GM12878 (cell line): ENCODE results near the gene SOHLH2. TPM values are rescaled to one million over a fixed set of nuclear protein-coding genes. Genes with fewer than 3 reads are reported as not detected.

ENCODE experiments used
- ATAC-seq: fragments of 200-7000 bp; cut with Tn5 transposase; 3 replicates; pipeline ENCODE4 v1.9.1; 2020; ENCODE audit warnings: mild to moderate bottlenecking, moderate library complexity
- BruUV-seq: library from RNA; stranded (reverse); fragments of 400-500 nt; replicated peaks from 2 replicates; lab custom pipeline; 2021; lab: Mats Ljungman, UMichigan
- CTCF ChIA-PET: fragments of 300-600 bp; sonication (Branson Sonifier 250); formaldehyde crosslinking; extraction: SDS; loops from one replicate; lab custom pipeline; 2021; ENCODE audit warnings: inconsistent platforms; lab: Yijun Ruan, JAX
- POLR2A ChIA-PET: fragments of 350-600 bp; formaldehyde crosslinking; extraction: SDS; loops from one replicate; lab custom pipeline; 2021; ENCODE audit warnings: inconsistent platforms; lab: Charles Lee
- RAD21 ChIA-PET: fragments of 300-600 bp; sonication (Branson Sonifier 250); formaldehyde crosslinking; loops from one replicate; lab custom pipeline; 2023; ENCODE audit warnings: antibody characterized with exemption; ENCODE audit not compliant: unreplicated experiment; lab: Charles Lee
- SMC1A ChIA-PET: fragments of 300-600 bp; sonication (Branson Sonifier 250); formaldehyde crosslinking; loops from one replicate; lab custom pipeline; 2023; ENCODE audit not compliant: unreplicated experiment, uncharacterized antibody; lab: Charles Lee
- DNase-seq: peaks from one replicate; pipeline ENCODE4 v3.0.0-alpha.2; 2011; ENCODE audit warnings: low read depth, low spot score
- FAIRE-seq: peaks from 3 replicates; lab custom pipeline; 2011; peaks lifted over from hg19 to GRCh38; lab: Jason Lieb, UNC
- H2AFZ ChIP-seq: 2 replicates; pipeline ENCODE4 v1.6.0; 2011; ENCODE audit warnings: low read depth, low read length, control low read depth; ENCODE audit not compliant: control insufficient read depth
- H3K27ac ChIP-seq: 2 replicates; pipeline ENCODE4 v1.5.1; 2011; ENCODE audit warnings: control low read depth; ENCODE audit not compliant: control insufficient read depth, insufficient read depth
- H3K27me3 ChIP-seq, 2 experiments: replicated peaks in 1 of 2; 2 replicates each; pipeline versions ENCODE4 v1.6.0 to v1.6.1; 2011; ENCODE audit warnings: low read length in 1 of 2; ENCODE audit not compliant: control insufficient read depth in 2 of 2, insufficient read depth in 2 of 2
- H3K36me3 ChIP-seq, 2 experiments: 2 replicates each; pipeline ENCODE4 v1.5.1; 2011; ENCODE audit warnings: low read length in 1 of 2; ENCODE audit not compliant: control insufficient read depth in 2 of 2, insufficient read depth in 2 of 2
- H3K4me1 ChIP-seq: 2 replicates; pipeline ENCODE4 v1.6.1; 2011; ENCODE audit warnings: mild to moderate bottlenecking, low read length, moderate library complexity, mixed read lengths; ENCODE audit not compliant: control insufficient read depth, insufficient read depth
- H3K4me2 ChIP-seq: 2 replicates; pipeline ENCODE4 v1.6.0; 2011; ENCODE audit warnings: control low read depth; ENCODE audit not compliant: control insufficient read depth, insufficient read depth
- H3K4me3 ChIP-seq: fragments of 200-600 bp; sonication (generic); 2 replicates; pipeline ENCODE4 v1.5.1; 2016
- H3K79me2 ChIP-seq: 2 replicates; pipeline ENCODE4 v1.6.0; 2011; ENCODE audit warnings: low read length; ENCODE audit not compliant: control insufficient read depth, insufficient read depth
- H3K9ac ChIP-seq: 2 replicates; pipeline ENCODE4 v1.8.0; 2011; ENCODE audit warnings: low read length, control low read depth, mixed read lengths; ENCODE audit not compliant: control insufficient read depth, insufficient read depth
- H3K9me3 ChIP-seq: replicated peaks from 3 replicates; pipeline ENCODE4 v1.5.1; 2011; ENCODE audit warnings: mild to moderate bottlenecking, low read length; ENCODE audit not compliant: control insufficient read depth, insufficient read depth
- H4K20me1 ChIP-seq: 2 replicates; pipeline ENCODE4 v1.6.0; 2011; ENCODE audit not compliant: control insufficient read depth, insufficient read depth
- ATF3 ChIP-seq: IDR thresholded peaks from 2 replicates; pipeline ENCODE4 v1.6.1; 2011; ENCODE audit warnings: low read depth, mild to moderate bottlenecking, low read length, moderate library complexity, borderline replicate concordance; ENCODE audit errors: extremely low read depth
- ETV6 ChIP-seq, 2 experiments: fragments of 450-650 bp in 1 of 2; IDR thresholded peaks in 1 of 2; conservative IDR thresholded peaks in 1 of 2; 2 replicates each; pipeline ENCODE4 v1.6.1; 2014; ENCODE audit warnings: antibody characterized with exemption in 1 of 2, borderline replicate concordance in 1 of 2, low read depth in 1 of 2, mild to moderate bottlenecking in 1 of 2, moderate library complexity in 1 of 2
- FOS ChIP-seq: IDR thresholded peaks from 3 replicates; pipeline ENCODE4 v1.6.1; 2011; ENCODE audit warnings: borderline replicate concordance; ENCODE audit not compliant: insufficient read length; ENCODE audit errors: extremely low read depth
- KDM1A ChIP-seq: fragments of 200-600 bp; sonication (generic); IDR thresholded peaks from 2 replicates; pipeline ENCODE4 v1.6.1; 2016; ENCODE audit warnings: borderline replicate concordance
- NBN ChIP-seq: fragments of 450-650 bp; IDR thresholded peaks from 2 replicates; pipeline ENCODE4 v1.6.1; 2016
- RBBP5 ChIP-seq: fragments of 200-600 bp; sonication (generic); conservative IDR thresholded peaks from 2 replicates; pipeline ENCODE4 v1.6.1; 2016
- SPI1 ChIP-seq: IDR thresholded peaks from 2 replicates; pipeline ENCODE4 v1.6.1; 2011; ENCODE audit warnings: low read depth, mild to moderate bottlenecking, low read length, moderate library complexity, borderline replicate concordance; ENCODE audit not compliant: insufficient read depth
- STAT1 ChIP-seq: fragments of 450-650 bp; conservative IDR thresholded peaks from 2 replicates; pipeline ENCODE4 v1.6.1; 2014; ENCODE audit warnings: antibody characterized with exemption, mild to moderate bottlenecking
- SUZ12 ChIP-seq: fragments of 200-600 bp; sonication (generic); IDR thresholded peaks from one replicate; pipeline ENCODE4 v1.6.1; 2018; ENCODE audit warnings: antibody characterized with exemption, mild to moderate bottlenecking; ENCODE audit not compliant: unreplicated experiment
- ZNF274 ChIP-seq: IDR thresholded peaks from one replicate; pipeline ENCODE4 v1.8.0; 2011; ENCODE audit not compliant: insufficient read length, insufficient read depth
- WGBS: methylation state at CpG from one replicate; pipeline ENCODE4 v1.1.6; 2016; ENCODE audit warnings: low lambda C conversion rate; ENCODE audit not compliant: insufficient replicate concordance, insufficient coverage; ENCODE audit errors: missing lambda C conversion rate; 5-methylcytosine and 5-hydroxymethylcytosine counted together
- in situ Hi-C: fragments of 300-500 bp; cut with MboI; formaldehyde crosslinking; loops from 9 replicates; pipeline ENCODE4 v1.14.3; 2018; ENCODE audit warnings: mixed read lengths
- intact Hi-C: fragments of 100-400 bp; cut with micrococcal nuclease; formaldehyde crosslinking; loops from one replicate; pipeline ENCODE4 v1.14.2; 2022; ENCODE audit not compliant: unreplicated experiment
- polyA plus RNA-seq, 11 experiments: library from polyadenylated mRNA; depleted of rRNA in 4 of 11; unstranded in 6 of 11; stranded (reverse) in 5 of 11; fragments of >200 nt; fragmentation: Nextera tagmentation in 4 of 11; fragmentation: Illumina TruSeq in 1 of 11; extraction: Ambion mirVana in 4 of 11; extraction: Trizol in 1 of 11; gene quantifications; 1 replicate in 1 of 11; 2 replicates in 10 of 11; pipeline versions ENCODE4 v1.2.1 to v1.2.3, GENCODE V29; 2011 to 2016; ENCODE audit warnings: inconsistent platforms in 2 of 11, missing spikeins in 2 of 11, low read depth in 1 of 11
- total RNA-seq, 4 experiments: library from RNA; depleted of rRNA in 3 of 4; stranded (reverse); fragments of >200 nt in 3 of 4; fragmentation: Illumina TruSeq in 1 of 4; extraction: Trizol in 1 of 4; gene quantifications; 2 replicates each; pipeline versions ENCODE4 v1.2.1 to v1.2.3, GENCODE V29; 2013 to 2021

SOHLH2 gene
- total and polyA plus RNA-seq, 10 of the 15 experiments (the other 5 are each of a cell fraction or from before 2014, with no cell fraction given): 2.4 TPM; not detected in 9

GRCh38 chr13:36261976-36262375 is 47.6 kb upstream of the SOHLH2 start:
- Histone ChIP-seq H3K27me3 (no peaks in the 10 kb centered on the region), H3K4me1 (no peaks in the 10 kb centered on the region), H3K4me2 (no peak overlapping the region), H3K4me3 (no peak overlapping the region), H3K36me3 (no peaks in the 10 kb centered on the region), H3K9me3 (no peaks in the 10 kb centered on the region; the same call in 2 of the 3 replicates), H2AFZ (no peak overlapping the region), H3K79me2 (no peaks in the 10 kb centered on the region), H4K20me1 (no peaks in the 10 kb centered on the region), H3K9ac (no peak overlapping the region), H3K27ac (no peak overlapping the region)
- in situ Hi-C loops: no loop called here
- POLR2A ChIA-PET: no interaction called here
- CTCF ChIA-PET: no interaction called here
- RAD21 ChIA-PET: no interaction called here
- TF ChIP-seq ATF3: no peak
- TF ChIP-seq NBN: no peak
- no peak for TF ChIP-seq FOS
- TF ChIP-seq STAT1: no peak
- no peak for TF ChIP-seq ETV6 (conservative IDR thresholded peaks at IDR 0.05 in 1 of 2, IDR thresholded peaks at IDR 0.05 in 1 of 2; ENCODE audit: borderline replicate concordance in 1 of 2, low read depth in 1 of 2)
- no peak for TF ChIP-seq ZNF274
- ATAC-seq: no peak
- SMC1A ChIA-PET: no interaction called here
- intact Hi-C loops: no loop called here
- FAIRE-seq: no peak
- BruUV-seq: no TSS peak
- DNase-seq: no peak

GRCh38 chr13:36261011-36261410 is 46.7 kb upstream of the SOHLH2 start:
- DNase-seq: no peak
- 26% methylated on average over 3 of the region's 3 CpGs for WGBS
- in situ Hi-C loops: no loop called here
- Histone ChIP-seq H3K9ac (no peak overlapping the region), H3K4me3 (no peak overlapping the region), H4K20me1 (no peaks in the 10 kb centered on the region), H3K36me3 (no peaks in the 10 kb centered on the region), H3K27me3 (no peaks in the 10 kb centered on the region), H3K4me1 (no peaks in the 10 kb centered on the region), H3K4me2 (no peak overlapping the region), H3K27ac (no peak overlapping the region), H3K9me3 (no peaks in the 10 kb centered on the region; the same call in 2 of the 3 replicates), H3K79me2 (no peaks in the 10 kb centered on the region), H2AFZ (no peak overlapping the region)
- no TSS peak for BruUV-seq
- ChIA-PET RAD21 (no interaction called here), SMC1A (interaction anchor here (1.8 kb wide), 1 partner anchor 14 kb away, joined by 5 read pairs; no protein-coding TSS in a partner anchor), CTCF (no interaction called here), POLR2A (no interaction called here)
- intact Hi-C loops: no loop called here
- TF ChIP-seq KDM1A (no peak), RBBP5 (no peak), SUZ12 (no peak), SPI1 (no peak)
- ATAC-seq: no peak
- FAIRE-seq: no peak
